ENCODE data around the gene ZNF716. TPM values are rescaled to one million over a fixed set of nuclear protein-coding genes. Genes with fewer than 3 reads are reported as not detected.

Gene ZNF716
- total RNA-seq, 4 donors from 2014 or later: not detected

DNA sequence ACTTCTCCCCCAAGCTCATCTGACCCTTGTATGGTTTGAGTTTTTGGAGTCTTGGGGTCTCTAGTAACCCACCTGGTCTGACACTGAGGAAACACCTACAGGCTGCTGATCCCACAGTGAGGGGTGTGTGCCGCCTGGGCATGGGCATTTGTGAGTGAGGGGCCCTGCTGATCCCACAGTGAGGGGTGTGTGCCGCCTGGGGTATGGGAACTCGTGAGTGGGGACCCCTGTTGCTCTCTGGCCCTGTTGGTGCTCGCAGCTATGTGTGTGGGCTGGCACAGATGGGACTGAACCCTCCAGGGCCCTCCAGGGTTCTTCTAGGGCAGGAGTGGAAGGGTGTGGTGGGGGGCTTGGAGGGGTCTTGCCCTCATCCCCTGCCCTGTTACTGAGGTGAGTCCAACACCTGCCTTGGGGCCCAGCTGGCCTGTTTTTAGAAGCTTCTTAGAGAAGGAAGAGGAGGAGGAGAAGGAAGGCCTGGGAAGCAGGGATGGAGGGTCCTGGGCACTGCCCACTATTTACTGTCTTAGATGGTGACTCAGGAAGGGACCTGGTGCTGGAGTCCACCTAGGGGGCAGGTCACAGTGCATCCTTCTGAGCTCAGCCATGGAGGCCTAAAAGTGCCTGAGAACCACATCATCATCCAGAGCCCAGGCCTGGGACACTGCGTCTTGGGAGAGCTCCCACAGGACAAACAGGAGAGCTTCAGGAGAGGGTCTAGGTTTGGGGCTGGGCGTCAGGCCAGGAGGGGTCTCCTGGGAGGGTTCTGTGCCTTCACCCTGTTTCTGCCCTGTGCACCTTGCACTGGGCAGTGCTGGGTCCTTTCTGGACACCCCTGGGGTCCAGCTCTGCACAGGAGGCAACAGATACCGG lies 36.2 kb upstream of the ZNF716 start:
- Histone ChIP-seq H3K4me1 (no peaks in the 10 kb centered on the region), H3K4me3 (no peak overlapping the region), H3K27ac (no peak overlapping the region), H3K36me3 (no peaks in the 10 kb centered on the region), H3K27me3 (no peaks in the 10 kb centered on the region), H3K9me3 (no peaks in the 10 kb centered on the region)
- intact Hi-C loops (cut with DNase I; ENCODE audit: low total_unique reads) (no loop called here), in situ Hi-C loops (cut with MboI; ENCODE audit: low pct_ligation_motif_present in 1 of 4, low pct_unique_long_range_greater_than_20kb in 1 of 4, low sequenced_read_pairs in 3 of 4) (loop anchor here in 1 of 4 donors (25.0 kb wide), 1 partner anchor 101 kb away; no protein-coding TSS in a partner anchor)
- no peak for DNase-seq
- TF ChIP-seq EP300 (IDR thresholded peaks at IDR 0.05; ENCODE audit: low read depth) (no peak), POLR2AphosphoS5 (IDR thresholded peaks at IDR 0.05) (no peak), POLR2A (IDR thresholded peaks at IDR 0.05) (no peak)
- TF ChIP-seq, protein P1, sequence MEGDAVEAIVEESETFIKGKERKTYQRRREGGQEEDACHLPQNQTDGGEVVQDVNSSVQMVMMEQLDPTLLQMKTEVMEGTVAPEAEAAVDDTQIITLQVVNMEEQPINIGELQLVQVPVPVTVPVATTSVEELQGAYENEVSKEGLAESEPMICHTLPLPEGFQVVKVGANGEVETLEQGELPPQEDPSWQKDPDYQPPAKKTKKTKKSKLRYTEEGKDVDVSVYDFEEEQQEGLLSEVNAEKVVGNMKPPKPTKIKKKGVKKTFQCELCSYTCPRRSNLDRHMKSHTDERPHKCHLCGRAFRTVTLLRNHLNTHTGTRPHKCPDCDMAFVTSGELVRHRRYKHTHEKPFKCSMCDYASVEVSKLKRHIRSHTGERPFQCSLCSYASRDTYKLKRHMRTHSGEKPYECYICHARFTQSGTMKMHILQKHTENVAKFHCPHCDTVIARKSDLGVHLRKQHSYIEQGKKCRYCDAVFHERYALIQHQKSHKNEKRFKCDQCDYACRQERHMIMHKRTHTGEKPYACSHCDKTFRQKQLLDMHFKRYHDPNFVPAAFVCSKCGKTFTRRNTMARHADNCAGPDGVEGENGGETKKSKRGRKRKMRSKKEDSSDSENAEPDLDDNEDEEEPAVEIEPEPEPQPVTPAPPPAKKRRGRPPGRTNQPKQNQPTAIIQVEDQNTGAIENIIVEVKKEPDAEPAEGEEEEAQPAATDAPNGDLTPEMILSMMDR (IDR thresholded peaks at IDR 0.05): no peak
- 68% methylated on average over 7 of the region's 7 CpGs; no CpG with 5 or more reads in 1 of the 2 donors for WGBS, 2 donors (ENCODE audit: low coverage in 1 of 2)

DNA sequence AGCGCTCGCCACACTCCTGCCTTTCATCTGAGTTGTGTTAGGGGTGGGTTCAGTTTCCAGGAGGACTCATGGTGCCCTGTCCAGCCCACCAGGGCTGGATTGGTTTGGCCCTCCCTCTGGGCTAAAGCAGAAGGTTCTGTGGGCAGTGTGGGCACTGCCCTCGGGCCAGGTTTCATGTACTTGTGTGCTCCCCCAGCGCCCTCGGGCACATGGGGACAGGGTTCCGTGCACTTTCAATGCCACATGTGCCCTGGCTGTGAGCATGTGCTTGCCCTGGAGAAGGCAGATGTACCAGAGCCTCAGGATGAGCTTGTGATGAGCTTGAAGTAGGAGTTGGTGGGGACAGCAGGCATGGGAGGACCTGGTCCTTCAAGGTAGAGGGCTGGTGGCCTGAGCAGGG lies 35.6 kb upstream of the ZNF716 start:
- H3K9me3 ChIP-seq: no peaks in the 10 kb centered on the region
- intact Hi-C loops (cut with DNase I; ENCODE audit: low total_unique reads): no loop called here
- WGBS, 2 donors (ENCODE audit: low coverage in 1 of 2): 80% methylated on average over 6 of the region's 6 CpGs; no CpG with 5 or more reads in 1 of the 2 donors

DNA sequence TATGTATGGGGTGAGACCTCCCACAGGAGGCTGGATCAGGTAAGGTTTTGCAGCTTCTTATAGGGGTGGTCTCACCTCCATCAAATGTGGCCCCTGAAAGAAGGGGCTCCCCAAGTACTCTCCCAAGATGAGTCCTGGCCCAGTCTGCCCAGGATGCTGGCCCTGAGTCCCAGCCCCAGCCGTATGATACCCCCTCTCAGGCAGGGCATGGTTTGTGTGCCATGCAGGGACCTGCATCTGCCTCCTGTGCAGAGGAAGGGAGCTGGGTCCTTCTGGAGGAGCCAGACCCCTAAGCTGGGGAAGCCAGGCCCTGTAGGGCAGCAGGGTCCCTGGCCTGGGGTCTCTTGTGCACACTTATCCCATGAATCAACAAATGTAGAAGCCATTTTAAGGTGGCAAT lies 35.1 kb upstream of the ZNF716 start:
- H3K9me3 ChIP-seq: no peaks in the 10 kb centered on the region
- no peak overlapping the region for H3K4me3 ChIP-seq
- in situ Hi-C loops (cut with MboI; ENCODE audit: low pct_ligation_motif_present in 1 of 4, low pct_unique_long_range_greater_than_20kb in 1 of 4, low sequenced_read_pairs in 3 of 4) (loop anchor here in 1 of 4 donors (25.0 kb wide), 1 partner anchor 103 kb away; no protein-coding TSS in a partner anchor), intact Hi-C loops (cut with DNase I; ENCODE audit: low total_unique reads) (no loop called here)
- H3K4me1 ChIP-seq: no peaks in the 10 kb centered on the region
- H3K27ac ChIP-seq: no peak overlapping the region
- H3K27me3 ChIP-seq: no peaks in the 10 kb centered on the region
- TF ChIP-seq, protein P1 (IDR thresholded peaks at IDR 0.05): no peak
- TF ChIP-seq EP300 (IDR thresholded peaks at IDR 0.05; ENCODE audit: low read depth) (no peak), POLR2A (IDR thresholded peaks at IDR 0.05) (no peak), POLR2AphosphoS5 (IDR thresholded peaks at IDR 0.05) (no peak)
- no peaks in the 10 kb centered on the region for H3K36me3 ChIP-seq
- no peak for DNase-seq
- whole genome bisulfite sequencing, 2 donors (ENCODE audit: low coverage in 1 of 2): 100% methylated on average over 1 of the region's 1 CpG; no CpG with 5 or more reads in 1 of the 2 donors

More for the DNA sequence above, 35.6 kb upstream of the ZNF716 start:
- in situ Hi-C loops (cut with MboI; ENCODE audit: low pct_ligation_motif_present in 1 of 4, low pct_unique_long_range_greater_than_20kb in 1 of 4, low sequenced_read_pairs in 3 of 4): loop anchor here in 1 of 4 donors (25.0 kb wide), 1 partner anchor 102 kb away; no protein-coding TSS in a partner anchor
- H3K36me3 ChIP-seq: no peaks in the 10 kb centered on the region
- no peak overlapping the region for H3K27ac ChIP-seq
- no peaks in the 10 kb centered on the region for H3K4me1 ChIP-seq
- no peak overlapping the region for H3K4me3 ChIP-seq
- TF ChIP-seq, protein P1 (IDR thresholded peaks at IDR 0.05): no peak
- TF ChIP-seq EP300 (IDR thresholded peaks at IDR 0.05; ENCODE audit: low read depth) (no peak), POLR2A (IDR thresholded peaks at IDR 0.05) (no peak), POLR2AphosphoS5 (IDR thresholded peaks at IDR 0.05) (no peak)
- no peak for DNase-seq
- no peaks in the 10 kb centered on the region for H3K27me3 ChIP-seq

DNA sequence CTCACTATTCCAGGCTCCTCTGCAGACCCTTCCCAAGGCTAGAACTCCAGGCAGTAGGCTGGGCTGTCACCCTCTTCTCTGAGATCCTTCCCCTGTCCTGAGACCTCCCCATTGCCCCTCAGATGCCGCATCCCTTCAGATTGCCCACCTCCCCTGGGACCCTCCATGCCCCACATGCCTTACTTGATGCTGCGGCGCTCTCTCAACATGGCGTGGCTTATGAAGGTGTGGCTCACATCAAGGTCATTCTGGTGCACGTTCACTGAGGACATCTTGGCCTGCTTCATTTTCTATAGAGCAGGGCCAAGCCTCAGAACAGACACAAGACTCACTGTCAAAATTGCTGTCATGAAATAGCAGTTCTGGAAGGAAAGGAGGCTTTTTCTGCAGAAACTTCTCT lies 34.7 kb upstream of the ZNF716 start:
- in situ Hi-C loops (cut with MboI; ENCODE audit: low pct_ligation_motif_present in 1 of 4, low pct_unique_long_range_greater_than_20kb in 1 of 4, low sequenced_read_pairs in 3 of 4) (loop anchor here in 1 of 4 donors (25.0 kb wide), 1 partner anchor 103 kb away; no protein-coding TSS in a partner anchor), intact Hi-C loops (cut with DNase I; ENCODE audit: low total_unique reads) (no loop called here)
- Histone ChIP-seq H3K27ac (no peak overlapping the region), H3K27me3 (no peaks in the 10 kb centered on the region), H3K4me3 (no peak overlapping the region), H3K9me3 (no peaks in the 10 kb centered on the region), H3K36me3 (no peaks in the 10 kb centered on the region), H3K4me1 (no peaks in the 10 kb centered on the region)
- TF ChIP-seq POLR2A (IDR thresholded peaks at IDR 0.05) (no peak), EP300 (IDR thresholded peaks at IDR 0.05; ENCODE audit: low read depth) (no peak), POLR2AphosphoS5 (IDR thresholded peaks at IDR 0.05) (no peak)
- TF ChIP-seq, protein P1 (IDR thresholded peaks at IDR 0.05): no peak
- no peak for DNase-seq
- whole genome bisulfite sequencing, 2 donors (ENCODE audit: low coverage in 1 of 2): 76 to 81% methylated on average over 5 of the region's 5 CpGs
